H9 (cell line): Measurements from ENCODE around the gene KCNJ11. TPM values are rescaled to one million over a fixed set of nuclear protein-coding genes. Genes with fewer than 3 reads are reported as not detected.
"Not testable (repeated sequence)": the region's sequence is repeated elsewhere in the genome, so short reads cannot be mapped to it uniquely, and the experiment has no call there.

Source experiments
- DNase-seq: peaks from one replicate; pipeline ENCODE4 v3.0.0-alpha.2; 2017
- H2AFZ ChIP-seq: one replicate; pipeline ENCODE4 v1.6.1; 2013; ENCODE audit warnings: mild to moderate bottlenecking, low read length, control low read depth, moderate library complexity
- H2AK5ac ChIP-seq: 2 replicates; pipeline ENCODE4 v1.6.1; 2013; ENCODE audit warnings: low read length, control low read depth, mixed read lengths; ENCODE audit not compliant: insufficient read length
- H2BK120ac ChIP-seq: one replicate; pipeline ENCODE4 v1.6.1; 2013; ENCODE audit warnings: low read depth, mild to moderate bottlenecking, low read length, control low read depth, inconsistent platforms; ENCODE audit not compliant: poor library complexity, severe bottlenecking
- H2BK12ac ChIP-seq: 2 replicates; pipeline ENCODE4 v1.6.1; 2013; ENCODE audit warnings: low read length, control low read depth, mixed read lengths, low read depth; ENCODE audit not compliant: insufficient read length
- H2BK15ac ChIP-seq: 2 replicates; pipeline ENCODE4 v1.6.1; 2013; ENCODE audit warnings: low read depth, low read length, control low read depth
- H2BK20ac ChIP-seq: one replicate; pipeline ENCODE4 v1.6.1; 2013; ENCODE audit warnings: low read depth, mild to moderate bottlenecking, low read length, control low read depth, inconsistent platforms; ENCODE audit not compliant: poor library complexity, severe bottlenecking
- H2BK5ac ChIP-seq: 2 replicates; pipeline ENCODE4 v1.6.1; 2013; ENCODE audit warnings: low read length, control low read depth, mixed read lengths; ENCODE audit not compliant: insufficient read length
- H3K14ac ChIP-seq: 2 replicates; pipeline ENCODE4 v1.6.1; 2013; ENCODE audit warnings: low read length, control low read depth; ENCODE audit not compliant: insufficient read depth
- H3K18ac ChIP-seq: 2 replicates; pipeline ENCODE4 v1.6.1; 2013; ENCODE audit warnings: low read depth, mild to moderate bottlenecking, mixed read lengths, low read length, control low read depth; ENCODE audit not compliant: insufficient read length
- H3K23ac ChIP-seq: 2 replicates; pipeline ENCODE4 v1.6.1; 2013; ENCODE audit warnings: low read length, control low read depth, mixed read lengths, low read depth; ENCODE audit not compliant: insufficient read length
- H3K23me2 ChIP-seq: 2 replicates; pipeline ENCODE4 v1.6.1; 2013; ENCODE audit warnings: low read depth, mild to moderate bottlenecking, mixed read lengths, low read length, control low read depth; ENCODE audit not compliant: insufficient read length, poor library complexity, severe bottlenecking
- H3K27ac ChIP-seq: 2 replicates; pipeline ENCODE4 v1.5.1; 2013; ENCODE audit warnings: low read length, control low read depth, mixed read lengths, low read depth; ENCODE audit not compliant: insufficient read length
- H3K27me3 ChIP-seq: 2 replicates; pipeline ENCODE4 v1.6.1; 2013; ENCODE audit warnings: low read length, control low read depth, inconsistent platforms; ENCODE audit not compliant: insufficient read depth
- H3K4ac ChIP-seq: 2 replicates; pipeline ENCODE4 v1.6.1; 2013; ENCODE audit warnings: low read depth, mild to moderate bottlenecking, control low read depth, inconsistent platforms, low read length, moderate library complexity
- H3K4me1 ChIP-seq: 2 replicates; pipeline ENCODE4 v1.6.1; 2013; ENCODE audit warnings: low read length, control low read depth, inconsistent platforms; ENCODE audit not compliant: insufficient read depth
- H3K4me2 ChIP-seq: 2 replicates; pipeline ENCODE4 v1.6.1; 2013; ENCODE audit warnings: low read length, control low read depth, mixed read lengths; ENCODE audit not compliant: insufficient read length, insufficient read depth
- H3K56ac ChIP-seq: 2 replicates; pipeline ENCODE4 v1.6.1; 2013; ENCODE audit warnings: low read depth, mild to moderate bottlenecking, mixed read lengths, low read length, control low read depth; ENCODE audit not compliant: insufficient read length
- H3K79me1 ChIP-seq: 2 replicates; pipeline ENCODE4 v1.6.1; 2013; ENCODE audit warnings: low read depth, mild to moderate bottlenecking, moderate library complexity, low read length, control low read depth, inconsistent platforms; ENCODE audit not compliant: insufficient read depth, poor library complexity, severe bottlenecking
- H3K79me2 ChIP-seq: 2 replicates; pipeline ENCODE4 v1.6.1; 2013; ENCODE audit warnings: low read length, control low read depth, inconsistent platforms; ENCODE audit not compliant: insufficient read depth
- H3K9ac ChIP-seq: 2 replicates; pipeline ENCODE4 v1.6.1; 2013; ENCODE audit warnings: low read length, control low read depth, mixed read lengths; ENCODE audit not compliant: insufficient read length; ENCODE audit errors: extremely low read depth
- H3K9me3 ChIP-seq: one replicate; pipeline ENCODE4 v1.6.1; 2013; ENCODE audit warnings: low read depth, low read length, inconsistent platforms; ENCODE audit not compliant: control insufficient read depth
- H3T11ph ChIP-seq: one replicate; pipeline ENCODE4 v1.6.1; 2013; ENCODE audit warnings: mild to moderate bottlenecking, low read length, control low read depth, inconsistent platforms
- H4K20me1 ChIP-seq: one replicate; pipeline ENCODE4 v1.6.1; 2013; ENCODE audit not compliant: control insufficient read depth, insufficient read length, insufficient read depth
- H4K5ac ChIP-seq: 2 replicates; pipeline ENCODE4 v1.6.1; 2013; ENCODE audit warnings: low read depth, mild to moderate bottlenecking, mixed read lengths, low read length, control low read depth; ENCODE audit not compliant: insufficient read length
- H4K8ac ChIP-seq: replicated peaks from 2 replicates; pipeline ENCODE4 v1.6.1; 2013; ENCODE audit warnings: low read length, control low read depth, mixed read lengths, low read depth; ENCODE audit not compliant: insufficient read length
- H4K91ac ChIP-seq: 2 replicates; pipeline ENCODE4 v1.6.1; 2013; ENCODE audit warnings: low read depth, mild to moderate bottlenecking, moderate library complexity, mixed read lengths, low read length, control low read depth; ENCODE audit not compliant: insufficient read length
- H3K27ac Mint-ChIP-seq, 3 experiments: 2 replicates in 2 of 3; 3 replicates in 1 of 3; pipeline ENCODE4 v1.8.0; 2020 to 2021; ENCODE audit warnings: mixed read lengths in 3 of 3, mild to moderate bottlenecking in 1 of 3, moderate library complexity in 1 of 3
- H3K27me3 Mint-ChIP-seq: 2 replicates; pipeline ENCODE4 v1.8.0; 2021; ENCODE audit warnings: low read depth, mild to moderate bottlenecking, moderate library complexity, mixed read lengths
- H3K36me3 Mint-ChIP-seq, 3 experiments: 2 replicates in 2 of 3; 3 replicates in 1 of 3; pipeline ENCODE4 v1.8.0; 2020 to 2021; ENCODE audit warnings: low read depth in 3 of 3, mixed read lengths in 3 of 3; ENCODE audit not compliant: insufficient read depth in 1 of 3
- H3K4me1 Mint-ChIP-seq, 2 experiments: 2 replicates each; pipeline ENCODE4 v1.8.0; 2020; ENCODE audit warnings: mixed read lengths in 2 of 2
- H3K4me3 Mint-ChIP-seq, 2 experiments: 2 replicates in 1 of 2; 3 replicates in 1 of 2; pipeline ENCODE4 v1.8.0; 2020 to 2021; ENCODE audit warnings: mild to moderate bottlenecking in 2 of 2, mixed read lengths in 2 of 2, moderate library complexity in 1 of 2
- H3K9me3 Mint-ChIP-seq, 2 experiments: 2 replicates in 1 of 2; 3 replicates in 1 of 2; pipeline ENCODE4 v1.8.0; 2020; ENCODE audit warnings: mild to moderate bottlenecking in 2 of 2, mixed read lengths in 2 of 2, moderate library complexity in 1 of 2
- CTCF ChIP-seq: fragments of 200-600 bp; sonication (generic); conservative IDR thresholded peaks from 3 replicates; pipeline ENCODE4 v1.8.0; 2021; ENCODE audit warnings: antibody characterized with exemption, mild to moderate bottlenecking
- WGBS: extraction: QIAGEN DNeasy Blood & Tissue Kit; methylation state at CpG from one replicate; pipeline ENCODE4 v1.1.7; 2013; ENCODE audit warnings: missing lambda C conversion rate, low lambda C conversion rate, mixed read lengths; ENCODE audit not compliant: insufficient read length; ENCODE audit errors: extremely low coverage; 5-methylcytosine and 5-hydroxymethylcytosine counted together
- total RNA-seq: library from RNA; stranded (reverse); gene quantifications from 2 replicates; pipeline ENCODE4 v1.2.1, GENCODE V29; 2021

The KCNJ11 gene
- total RNA-seq, 1 experiment from 2014 or later = 2.3 TPM

GRCh38 chr11:17428261-17428660 lies 39.8 kb upstream of the KCNJ11 start:
- no peaks in the 10 kb centered on the region for H3K9me3 Mint-ChIP-seq
- no peak overlapping the region for H2BK120ac ChIP-seq

GRCh38 chr11:17426233-17426632 lies 37.8 kb upstream of the KCNJ11 start:
- not testable (repeated sequence) for H3K14ac ChIP-seq, H3K4me3 Mint-ChIP-seq, H3K23me2 ChIP-seq, H3K4me1 Mint-ChIP-seq, H3K79me2 ChIP-seq, H3K9ac ChIP-seq, H4K8ac ChIP-seq, H2AK5ac ChIP-seq, H3K36me3 Mint-ChIP-seq, H3K79me1 ChIP-seq, H2BK5ac ChIP-seq, H4K91ac ChIP-seq, H2BK15ac ChIP-seq, H3K27ac ChIP-seq, H2AFZ ChIP-seq, H4K20me1 ChIP-seq, H3K4me1 ChIP-seq, H3K27me3 ChIP-seq, H2BK12ac ChIP-seq, H3K9me3 Mint-ChIP-seq, DNase-seq, H3K4me2 ChIP-seq, H3K23ac ChIP-seq, H3K18ac ChIP-seq, H3K4ac ChIP-seq, H3K56ac ChIP-seq, H2BK20ac ChIP-seq, H4K5ac ChIP-seq, H3T11ph ChIP-seq, H3K27ac Mint-ChIP-seq, H3K9me3 ChIP-seq, H2BK120ac ChIP-seq
- WGBS = no CpG with 5 or more reads among the region's 5 CpGs
- H3K27me3 Mint-ChIP-seq = peaks cover 12% of the 10 kb centered on the region

More at GRCh38 chr11:17428261-17428660, 39.8 kb upstream of the KCNJ11 start:
- Histone ChIP-seq H3K4ac (no peak overlapping the region), H2BK12ac (no peak overlapping the region), H2BK20ac (no peak overlapping the region), H3K23ac (no peak overlapping the region), H3K18ac (no peak overlapping the region), H3K27me3 (no peaks in the 10 kb centered on the region), H4K8ac (no peak overlapping the region), H3K79me2 (no peaks in the 10 kb centered on the region), H2BK5ac (no peak overlapping the region), H4K20me1 (no peaks in the 10 kb centered on the region), H3K79me1 (no peaks in the 10 kb centered on the region), H3K56ac (no peak overlapping the region), H4K91ac (no peak overlapping the region), H3T11ph (no peak overlapping the region), H4K5ac (no peak overlapping the region), H3K23me2 (no peaks in the 10 kb centered on the region), H3K9me3 (no peaks in the 10 kb centered on the region), H3K4me2 (no peak overlapping the region), H3K14ac (no peak overlapping the region), H3K27ac (no peak overlapping the region), H2AK5ac (no peak overlapping the region), H2AFZ (no peak overlapping the region), H3K9ac (no peak overlapping the region), H2BK15ac (no peak overlapping the region), H3K4me1 (no peaks in the 10 kb centered on the region)
- TF ChIP-seq CTCF = no peak
- peaks cover 8% of the 10 kb centered on the region for H3K27me3 Mint-ChIP-seq
- WGBS = no CpG with 5 or more reads among the region's 11 CpGs
- no peaks in the 10 kb centered on the region for H3K4me1 Mint-ChIP-seq
- peak overlapping the region in 1 of 3 experiments; percentile 70; a peak in 1 of 7 replicates for H3K27ac Mint-ChIP-seq
- no peak overlapping the region for H3K4me3 Mint-ChIP-seq
- H3K36me3 Mint-ChIP-seq = no peaks in the 10 kb centered on the region; a peak in 1 of 7 replicates
- DNase-seq = no peak
